ACHN (cell line): ENCODE data around the gene GOLPH3.

Experiments
- DNase-seq: peaks from one replicate; pipeline ENCODE4 v3.0.0-alpha.2; 2015
- in situ Hi-C: cut with HindIII; loops from 2 replicates; pipeline ENCODE4 v1.10.0; 2017; ENCODE audit warnings: low sequenced_read_pairs, low pct_ligation_motif_present, low pct_unique_long_range_greater_than_20kb

The GOLPH3 gene

DNA sequence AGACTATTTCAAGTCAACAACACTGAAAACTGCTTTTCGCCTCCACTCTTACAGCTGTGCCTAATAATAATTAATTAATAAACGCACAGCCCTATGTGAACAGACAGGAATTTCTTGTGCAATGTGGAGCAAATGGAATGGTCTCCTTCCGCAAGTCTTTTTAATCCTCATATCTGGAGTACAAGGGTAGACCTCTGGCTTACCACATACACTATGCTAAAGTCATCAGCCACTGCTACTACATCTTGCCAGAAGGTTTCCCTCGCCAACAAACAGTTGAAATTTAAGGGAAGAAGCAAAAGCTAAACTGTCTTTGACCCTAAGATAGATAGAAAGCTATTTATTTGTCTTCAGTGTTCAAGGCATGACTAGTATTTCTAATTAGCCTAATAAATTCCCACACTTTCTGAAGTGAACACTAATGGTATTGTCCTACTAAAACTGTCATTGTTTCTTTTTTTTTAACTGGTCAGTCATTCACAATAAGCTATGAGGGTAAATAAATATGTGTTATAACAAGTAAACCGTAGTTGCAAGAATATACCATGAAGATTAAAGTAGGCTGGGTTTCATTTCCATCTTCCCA lies 63.9 kb downstream of the GOLPH3 start:
- no peak for DNase-seq
- in situ Hi-C loops: no loop called here

GRCh38 chr5:32109236-32109635 lies 64.9 kb downstream of the GOLPH3 start:
- DNase-seq: no peak
- in situ Hi-C loops: no loop called here

DNA sequence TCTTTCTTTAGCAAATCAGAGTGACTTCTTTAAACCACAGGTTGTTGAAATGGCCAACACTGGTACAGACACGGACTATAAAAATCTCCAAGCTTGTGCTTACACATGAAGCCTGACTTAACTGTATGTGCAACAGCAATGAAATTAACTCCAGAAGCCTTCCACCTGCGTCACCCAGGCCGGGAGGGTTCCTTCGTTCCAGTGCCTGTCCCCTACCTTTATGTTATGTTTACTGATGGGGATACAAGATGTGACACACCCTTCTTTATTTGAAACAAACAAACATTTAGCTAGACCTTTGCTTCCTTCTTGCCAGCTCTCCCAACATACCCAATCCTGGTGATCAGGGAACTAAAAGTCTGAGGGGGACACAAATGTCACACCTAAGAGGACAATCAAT lies 66.0 kb downstream of the GOLPH3 start:
- DNase-seq: no peak
- in situ Hi-C loops: no loop called here

DNA sequence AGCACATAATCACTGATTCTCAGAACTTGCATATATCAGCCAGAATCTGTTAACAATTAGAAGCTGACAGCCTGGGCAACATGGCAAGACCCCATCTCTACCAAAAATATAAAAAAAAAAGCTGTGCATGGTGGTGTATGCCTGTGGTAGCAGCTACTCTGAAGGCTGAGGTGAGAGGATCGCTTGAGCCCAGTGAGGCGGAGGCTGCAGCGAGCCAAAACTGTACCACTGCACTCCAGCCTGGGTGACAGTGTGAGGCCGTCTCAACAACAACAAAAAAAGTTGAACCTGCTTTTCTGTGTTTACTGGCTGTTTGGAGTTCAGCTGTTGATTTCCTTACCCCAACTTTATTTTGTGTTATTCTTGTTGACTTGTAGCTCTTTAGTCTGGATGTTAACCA lies 66.8 kb downstream of the GOLPH3 start:
- in situ Hi-C loops: no loop called here
- DNase-seq: no peak

DNA sequence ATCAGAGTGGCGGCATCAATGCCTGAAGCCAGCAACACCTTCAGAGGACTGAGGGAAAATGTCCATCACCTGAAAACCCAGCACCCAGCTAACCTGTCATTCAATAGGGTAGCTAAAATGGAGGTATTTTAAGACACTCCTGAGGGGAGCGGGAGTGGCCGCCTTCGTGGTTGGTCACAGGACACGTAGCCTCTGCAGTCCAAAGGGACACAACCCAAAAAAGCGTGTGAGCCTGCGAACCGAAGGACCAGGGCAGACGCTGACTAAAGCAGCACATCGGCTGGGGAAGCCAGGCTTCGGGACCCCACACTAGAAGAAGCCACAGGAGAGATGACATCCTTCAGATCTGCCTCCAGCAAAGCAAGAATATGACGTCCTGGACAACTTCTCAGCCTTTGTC lies 70.6 kb downstream of the GOLPH3 start:
- no peak for DNase-seq
- in situ Hi-C loops: no loop called here

DNA sequence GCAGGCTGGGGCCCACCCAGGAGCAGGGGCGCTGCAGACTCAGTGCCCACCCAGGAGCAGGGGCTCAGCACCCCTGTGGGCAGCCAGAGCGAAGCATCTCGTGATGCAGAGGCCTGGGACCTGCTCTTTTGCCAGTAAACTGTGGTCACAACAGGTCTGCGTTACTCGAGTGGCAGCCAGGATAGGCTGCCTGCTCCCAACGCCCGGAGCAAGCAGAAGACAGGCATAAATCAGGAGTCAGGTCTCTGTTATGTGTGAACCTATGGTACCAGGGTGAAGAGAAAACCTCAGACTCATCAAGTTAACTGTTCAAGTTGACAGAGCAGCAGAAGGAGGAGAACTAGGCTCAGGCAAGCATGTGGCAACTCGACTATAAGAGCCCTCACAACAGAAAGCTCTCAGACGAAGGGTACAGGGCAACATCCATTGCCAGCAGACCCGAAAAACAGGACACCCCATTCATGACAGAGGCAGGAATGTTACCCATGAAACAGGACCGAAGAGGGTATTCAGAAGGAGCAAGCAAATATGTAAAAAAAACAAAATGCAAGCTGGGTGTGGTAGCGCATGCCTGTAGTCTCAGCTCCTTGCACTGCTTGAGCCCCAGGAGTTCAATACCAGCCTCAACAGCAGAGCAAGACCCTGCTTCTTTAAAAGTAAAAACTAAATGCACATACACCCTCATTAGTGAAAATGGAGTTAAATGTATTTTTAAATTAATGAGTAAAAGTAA lies 71.7 kb downstream of the GOLPH3 start:
- in situ Hi-C loops: no loop called here
- DNase-seq: no peak

DNA sequence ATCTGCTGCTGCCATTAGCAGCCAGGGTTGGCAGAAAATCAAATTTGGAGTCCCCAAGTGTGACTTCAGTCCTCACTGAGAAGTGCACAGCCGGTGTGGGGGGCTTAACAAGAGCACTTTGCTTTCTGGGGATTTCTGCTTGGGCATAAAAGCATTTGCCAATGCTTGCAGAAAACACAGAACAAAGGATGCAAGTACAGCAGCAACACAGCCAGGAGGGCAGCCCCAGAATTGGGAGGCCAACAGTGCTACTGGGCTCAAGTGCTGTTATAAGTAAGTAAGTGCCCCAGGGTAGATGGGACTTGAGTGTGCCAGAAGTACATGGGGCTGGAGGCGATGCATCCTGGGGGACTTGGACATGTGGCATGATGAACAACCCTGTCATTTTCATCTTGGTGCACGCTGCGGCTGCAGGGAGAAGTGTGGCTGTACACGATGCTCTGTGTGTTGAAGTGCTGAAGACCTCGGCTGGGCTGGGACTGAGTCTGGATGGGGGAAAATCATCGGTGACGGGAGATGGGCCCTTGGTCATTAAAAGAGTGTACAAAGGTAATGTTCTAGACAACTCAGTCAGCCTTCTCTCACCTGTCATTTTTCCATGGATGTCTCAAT lies 73.3 kb downstream of the GOLPH3 start:
- no peak for DNase-seq
- in situ Hi-C loops: no loop called here

- DNase-seq: no peak
- in situ Hi-C loops: no loop called here
Observed at GRCh38 chr5:32100230-32100629, 73.9 kb downstream of the GOLPH3 start.

GRCh38 chr5:32099486-32100035 lies 74.6 kb downstream of the GOLPH3 start:
- DNase-seq: no peak
- in situ Hi-C loops: no loop called here

DNA sequence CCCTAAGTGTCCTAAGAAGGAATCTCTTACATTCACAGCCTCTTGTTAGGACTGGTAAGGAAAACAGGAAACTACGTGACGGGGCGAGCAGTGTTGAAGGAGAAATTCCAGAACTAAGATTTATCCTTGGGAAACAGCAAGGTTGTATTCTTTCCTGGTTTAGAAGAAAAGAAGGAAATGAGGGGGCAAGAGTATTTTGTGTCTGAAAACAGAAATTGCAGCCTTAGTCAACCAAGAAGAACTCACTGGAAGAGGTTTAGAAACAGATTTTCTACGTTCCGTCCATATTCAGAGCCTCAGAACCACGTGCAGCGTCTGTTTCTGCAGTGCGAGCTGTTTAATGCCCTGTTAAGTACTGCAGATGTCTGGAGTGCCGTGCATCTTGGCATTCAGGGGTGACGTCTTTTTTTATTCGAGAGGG lies 75.2 kb downstream of the GOLPH3 start:
- in situ Hi-C loops: no loop called here
- DNase-seq: no peak

- DNase-seq: no peak
- in situ Hi-C loops: no loop called here
Observed at GRCh38 chr5:32098291-32098690, 75.8 kb downstream of the GOLPH3 start.

- in situ Hi-C loops: no loop called here
Observed at GRCh38 chr5:32096891-32097595, 77.1 kb downstream of the GOLPH3 start.

DNA sequence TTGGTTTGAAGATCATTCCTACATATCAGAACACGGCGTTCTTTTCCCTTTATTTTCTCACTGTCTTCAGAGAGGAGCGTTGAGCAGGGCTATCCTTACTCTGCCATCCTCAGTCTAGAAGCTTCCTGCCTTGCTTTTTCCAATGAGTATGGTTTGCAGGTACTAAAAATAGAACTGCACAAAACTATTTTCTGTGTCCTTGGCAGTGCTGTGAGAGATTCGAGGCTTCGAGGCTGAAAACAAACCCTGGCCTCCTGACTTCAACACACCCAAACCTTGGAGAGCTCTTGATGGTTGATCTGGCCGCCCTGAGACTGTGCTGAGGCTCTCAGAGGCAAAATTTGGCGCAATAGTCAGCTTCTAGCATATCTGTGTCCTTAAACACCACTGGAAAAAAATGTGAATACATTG lies 78.9 kb downstream of the GOLPH3 start:
- no peak for DNase-seq
- in situ Hi-C loops: no loop called here

More at GRCh38 chr5:32096891-32097595, 77.1 kb downstream of the GOLPH3 start:
- DNase-seq: no peak

- in situ Hi-C loops: no loop called here
- no peak for DNase-seq
Observed at GRCh38 chr5:32094691-32095090, 79.4 kb downstream of the GOLPH3 start.

DNA sequence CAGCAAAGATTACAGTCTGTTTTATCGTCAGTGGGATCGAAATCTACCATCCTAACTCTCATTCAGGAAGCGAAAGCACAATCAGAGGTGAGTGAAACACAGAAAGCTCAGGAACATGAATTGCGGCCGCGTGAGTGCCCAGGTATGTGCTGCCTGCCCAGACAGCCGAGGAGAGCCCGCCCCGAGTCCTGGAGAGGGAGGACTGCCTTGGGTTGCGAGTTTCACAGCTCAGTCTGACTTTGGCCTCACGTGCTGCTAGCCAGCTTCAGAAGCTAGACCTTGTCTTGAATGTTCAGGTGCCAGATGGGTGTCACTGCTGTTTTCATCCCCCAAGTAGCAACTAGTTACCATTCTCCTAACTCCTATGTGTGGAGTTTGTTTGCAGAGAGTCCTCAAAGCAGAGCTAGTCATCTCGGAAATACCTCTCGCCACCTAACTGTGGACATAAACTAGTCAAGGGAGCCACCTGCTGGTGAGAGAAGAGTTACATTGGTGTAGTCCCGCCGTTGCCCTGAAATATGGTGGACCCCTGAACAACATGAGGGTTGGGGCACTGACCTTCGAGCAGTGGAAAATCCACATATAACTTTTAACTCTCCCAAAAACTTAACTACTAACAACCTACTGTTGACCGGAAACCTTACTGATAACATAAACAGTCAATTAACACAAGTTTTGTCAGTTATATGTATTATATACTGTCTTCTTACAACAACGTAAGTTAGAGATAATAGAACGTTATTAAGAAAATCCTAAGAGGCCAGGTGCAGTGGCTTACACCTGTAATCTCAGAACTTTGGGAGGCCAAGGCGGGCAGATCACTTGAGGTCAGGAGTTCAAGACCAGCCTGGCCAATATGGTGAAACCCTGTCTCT lies 80.9 kb downstream of the GOLPH3 start:
- in situ Hi-C loops: no loop called here
- DNase-seq: peak; percentile 67

- in situ Hi-C loops: no loop called here
- no peak for DNase-seq
Observed at GRCh38 chr5:32090755-32091128, 83.4 kb downstream of the GOLPH3 start.

- in situ Hi-C loops: no loop called here
- no peak for DNase-seq
Observed at GRCh38 chr5:32090026-32090754, 83.9 kb downstream of the GOLPH3 start.
